ENCODE measurements around the gene SLAIN1.

SLAIN1 gene

DNA sequence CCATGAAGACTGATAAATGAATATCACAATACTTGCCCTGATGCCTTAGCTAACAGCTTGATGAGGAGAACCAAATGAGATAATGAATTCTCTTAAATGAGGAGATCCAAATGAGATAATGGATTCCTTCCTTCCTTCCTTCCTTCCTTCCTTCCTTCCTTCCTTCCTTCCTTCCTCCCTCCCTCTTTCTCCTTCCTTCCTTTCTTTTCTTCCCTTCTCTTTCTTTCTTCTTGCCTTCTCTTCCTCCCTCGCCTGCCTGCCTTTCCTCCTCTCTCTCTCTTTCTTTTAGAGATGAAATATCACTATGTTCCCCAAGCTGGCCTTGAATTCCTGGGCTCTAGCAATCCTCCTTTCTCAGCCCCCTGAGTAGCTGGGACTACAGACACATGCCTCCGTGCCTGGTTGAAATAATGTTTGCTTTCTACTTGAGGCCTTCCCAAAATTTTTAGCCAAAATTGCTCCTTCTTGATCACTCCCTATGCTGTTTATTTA is 4.0 kb upstream of the SLAIN1 start:
- Histone ChIP-seq H3K4me3 (ENCODE audit: low read length) (no peak overlapping the region), H3K4me1 (ENCODE audit: control insufficient read depth, insufficient read depth, low read length) (peaks cover 2% of the 10 kb centered on the region)

DNA sequence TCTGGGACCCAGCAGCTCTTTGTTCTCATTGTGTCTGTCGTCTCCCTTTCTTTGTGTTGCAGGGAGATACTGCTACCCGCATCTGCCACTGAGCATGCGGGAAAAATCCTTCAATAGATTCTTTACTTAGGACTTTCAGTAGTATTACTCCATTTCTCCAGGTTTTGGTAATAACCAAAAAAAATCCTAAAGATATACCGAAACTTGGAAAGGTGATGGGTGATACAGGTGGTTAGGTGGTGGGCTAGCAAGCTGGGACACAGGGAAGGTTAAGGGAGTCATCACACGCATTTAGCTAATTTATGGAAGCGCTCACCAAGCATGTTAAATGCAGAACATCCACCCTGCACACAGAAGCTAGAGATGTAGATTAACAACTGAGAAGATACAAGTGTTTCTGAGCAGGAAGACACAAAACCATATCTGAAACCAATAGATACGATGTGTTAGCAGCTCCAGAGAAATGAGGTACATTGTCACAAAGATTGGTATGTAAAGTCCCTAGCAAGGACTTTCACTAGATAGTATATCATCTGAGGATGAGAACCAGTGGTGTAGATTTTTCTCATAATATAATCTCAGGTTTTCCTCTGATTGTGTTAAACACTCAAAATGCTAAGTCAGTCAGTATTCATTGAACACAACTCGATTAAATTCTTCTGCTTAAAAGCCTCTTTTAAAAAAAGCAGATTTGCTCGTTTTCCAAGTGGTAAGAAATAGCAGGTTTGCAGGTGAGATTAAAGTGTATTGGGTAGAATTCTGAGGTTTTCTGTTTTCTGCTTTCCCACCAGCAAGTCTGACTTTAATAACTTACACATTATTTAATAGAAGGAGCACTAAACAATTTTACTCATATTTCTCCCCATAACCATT is 1.2 kb upstream of the SLAIN1 start:
- no peaks in the 10 kb centered on the region for H3K36me3 ChIP-seq (ENCODE audit: control insufficient read depth, insufficient read depth, low read length)
- H3K27ac ChIP-seq (ENCODE audit: low read depth, low read length): no peak overlapping the region
- H3K9ac ChIP-seq (ENCODE audit: low read length): no peak overlapping the region
- H3K4me1 ChIP-seq (ENCODE audit: control insufficient read depth, insufficient read depth, low read length): peaks cover 2% of the 10 kb centered on the region
- H3K4me3 ChIP-seq (ENCODE audit: low read length): peak overlapping the region; percentile 40
- no peaks in the 10 kb centered on the region for H3K27me3 ChIP-seq (ENCODE audit: control insufficient read depth, insufficient read depth, low read length)

More for the DNA sequence above, 4.0 kb upstream of the SLAIN1 start:
- no peaks in the 10 kb centered on the region for H3K36me3 ChIP-seq (ENCODE audit: control insufficient read depth, insufficient read depth, low read length)
- H3K27me3 ChIP-seq (ENCODE audit: control insufficient read depth, insufficient read depth, low read length): no peaks in the 10 kb centered on the region
- no peak overlapping the region for H3K27ac ChIP-seq (ENCODE audit: low read depth, low read length)
- no peak overlapping the region for H3K9ac ChIP-seq (ENCODE audit: low read length)

GRCh38 chr13:77696879-77697216 is 639 bp upstream of the SLAIN1 start:
- Histone ChIP-seq H3K27me3 (ENCODE audit: control insufficient read depth, insufficient read depth, low read length) (no peaks in the 10 kb centered on the region), H3K4me3 (ENCODE audit: low read length) (peak overlapping the region; percentile 70), H3K27ac (ENCODE audit: low read depth, low read length) (peak overlapping the region; percentile 42), H3K36me3 (ENCODE audit: control insufficient read depth, insufficient read depth, low read length) (no peaks in the 10 kb centered on the region), H3K4me1 (ENCODE audit: control insufficient read depth, insufficient read depth, low read length) (peaks cover 2% of the 10 kb centered on the region), H3K9ac (ENCODE audit: low read length) (no peak overlapping the region)

DNA sequence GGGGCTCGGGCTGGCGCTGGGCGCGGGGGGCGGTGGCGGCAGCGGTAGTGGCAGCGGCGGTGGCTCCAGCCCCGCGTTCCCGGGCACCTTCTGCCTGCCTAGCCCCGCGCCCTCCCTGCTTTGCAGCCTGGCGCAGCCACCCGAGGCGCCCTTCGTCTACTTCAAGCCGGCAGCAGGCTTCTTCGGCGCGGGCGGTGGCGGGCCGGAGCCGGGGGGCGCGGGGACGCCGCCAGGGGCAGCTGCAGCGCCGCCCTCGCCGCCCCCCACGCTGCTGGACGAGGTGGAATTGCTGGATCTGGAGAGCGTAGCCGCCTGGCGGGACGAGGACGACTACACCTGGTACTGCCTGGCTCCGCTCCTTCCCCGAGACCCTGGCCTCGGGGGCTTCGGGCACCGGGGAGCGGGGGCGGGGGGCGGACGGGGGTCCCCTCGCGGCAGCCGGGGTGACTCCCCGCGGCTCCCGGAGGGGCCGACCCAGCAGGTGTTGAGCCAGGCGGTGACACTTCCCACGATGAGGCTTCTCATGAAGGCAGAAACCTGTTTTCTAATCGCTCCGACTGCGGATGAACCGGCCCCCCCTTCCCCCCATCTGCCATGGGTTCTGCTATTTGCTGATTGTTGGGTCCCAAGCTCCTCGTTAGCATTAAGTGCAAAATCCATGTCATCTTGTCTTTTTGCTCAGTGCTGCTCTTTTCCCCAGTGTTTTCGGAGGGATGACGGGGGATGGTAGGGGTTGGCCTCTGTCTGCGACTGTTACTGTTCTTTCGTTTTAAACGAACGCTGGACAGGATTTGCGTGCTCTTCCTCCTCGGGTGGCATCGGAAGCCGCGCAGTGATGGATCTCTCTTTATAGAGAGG is 943 bp downstream of the SLAIN1 start:
- Histone ChIP-seq H3K36me3 (ENCODE audit: control insufficient read depth, insufficient read depth, low read length) (no peaks in the 10 kb centered on the region), H3K27me3 (ENCODE audit: control insufficient read depth, insufficient read depth, low read length) (no peaks in the 10 kb centered on the region), H3K4me1 (ENCODE audit: control insufficient read depth, insufficient read depth, low read length) (peaks cover 2% of the 10 kb centered on the region), H3K4me3 (ENCODE audit: low read length) (peak overlapping the region; percentile 79), H3K27ac (ENCODE audit: low read depth, low read length) (no peak overlapping the region), H3K9ac (ENCODE audit: low read length) (no peak overlapping the region)

DNA sequence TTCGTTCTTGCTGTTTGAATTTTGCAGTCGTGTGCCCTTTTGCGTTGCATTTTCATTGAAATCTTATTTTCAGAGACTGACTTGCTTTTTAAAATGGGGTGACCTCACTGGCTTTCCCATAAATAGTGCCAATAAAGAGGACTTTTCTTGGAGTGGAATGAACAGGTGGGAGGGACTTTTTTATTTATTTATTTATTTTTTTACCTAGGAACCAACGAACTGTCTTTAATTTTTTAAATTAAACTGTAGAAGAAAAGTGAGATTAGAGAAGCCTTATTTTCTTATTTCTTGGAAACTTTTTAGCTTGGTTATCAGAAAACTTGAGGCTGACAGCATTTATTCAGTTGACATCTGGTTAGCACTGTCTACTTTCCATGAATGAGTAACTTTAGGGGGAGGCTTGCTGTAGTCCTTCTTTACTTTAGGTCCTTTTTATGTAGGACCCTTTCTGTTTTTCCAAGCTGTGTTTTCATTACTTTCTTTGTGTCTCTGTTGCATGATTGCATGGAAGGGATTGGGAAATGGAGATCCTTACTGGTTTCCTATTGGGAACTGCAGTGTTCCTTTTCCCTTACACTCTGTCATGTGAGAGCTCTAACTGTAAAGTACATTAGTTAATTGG is 1.7 kb downstream of the SLAIN1 start:
- no peak overlapping the region for H3K27ac ChIP-seq (ENCODE audit: low read depth, low read length)
- H3K27me3 ChIP-seq (ENCODE audit: control insufficient read depth, insufficient read depth, low read length): no peaks in the 10 kb centered on the region
- H3K4me3 ChIP-seq (ENCODE audit: low read length): peak overlapping the region; percentile 79
- no peak overlapping the region for H3K9ac ChIP-seq (ENCODE audit: low read length)
- no peaks in the 10 kb centered on the region for H3K36me3 ChIP-seq (ENCODE audit: control insufficient read depth, insufficient read depth, low read length)
- peaks cover 2% of the 10 kb centered on the region for H3K4me1 ChIP-seq (ENCODE audit: control insufficient read depth, insufficient read depth, low read length)

- Histone ChIP-seq H3K4me3 (ENCODE audit: low read length) (no peak overlapping the region), H3K27me3 (ENCODE audit: control insufficient read depth, insufficient read depth, low read length) (no peaks in the 10 kb centered on the region), H3K9ac (ENCODE audit: low read length) (no peak overlapping the region), H3K27ac (ENCODE audit: low read depth, low read length) (no peak overlapping the region), H3K36me3 (ENCODE audit: control insufficient read depth, insufficient read depth, low read length) (no peaks in the 10 kb centered on the region), H3K4me1 (ENCODE audit: control insufficient read depth, insufficient read depth, low read length) (peaks cover 2% of the 10 kb centered on the region)
Observed at GRCh38 chr13:77701305-77701704, 3.8 kb downstream of the SLAIN1 start.

DNA sequence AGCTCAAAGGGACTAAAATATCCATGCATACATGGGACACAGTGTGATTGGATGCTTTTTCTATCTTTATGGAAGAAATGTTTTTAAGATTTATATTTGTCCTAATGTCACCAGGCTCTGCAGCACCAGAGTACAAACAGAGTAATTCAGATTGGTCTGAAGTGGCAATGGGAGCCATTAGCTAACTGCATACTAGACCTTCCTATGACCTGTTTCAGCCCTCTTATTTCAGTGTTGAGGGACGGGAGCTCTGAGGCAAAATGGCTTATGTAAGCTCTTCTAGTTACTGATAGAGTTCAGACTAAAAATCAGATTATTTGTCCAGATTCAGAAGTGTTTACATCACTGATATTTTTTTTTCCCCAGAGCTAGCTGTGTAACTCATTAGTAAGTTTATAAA is 4.9 kb downstream of the SLAIN1 start:
- H3K36me3 ChIP-seq (ENCODE audit: control insufficient read depth, insufficient read depth, low read length): no peaks in the 10 kb centered on the region
- no peaks in the 10 kb centered on the region for H3K4me1 ChIP-seq (ENCODE audit: control insufficient read depth, insufficient read depth, low read length)
- no peak overlapping the region for H3K4me3 ChIP-seq (ENCODE audit: low read length)
- H3K27ac ChIP-seq (ENCODE audit: low read depth, low read length): no peak overlapping the region
- H3K27me3 ChIP-seq (ENCODE audit: control insufficient read depth, insufficient read depth, low read length): no peaks in the 10 kb centered on the region
- H3K9ac ChIP-seq (ENCODE audit: low read length): no peak overlapping the region

GRCh38 chr13:77703408-77703807 is 5.9 kb downstream of the SLAIN1 start:
- Histone ChIP-seq H3K27me3 (ENCODE audit: control insufficient read depth, insufficient read depth, low read length) (no peaks in the 10 kb centered on the region), H3K4me1 (ENCODE audit: control insufficient read depth, insufficient read depth, low read length) (no peaks in the 10 kb centered on the region), H3K4me3 (ENCODE audit: low read length) (no peak overlapping the region), H3K9ac (ENCODE audit: low read length) (no peak overlapping the region), H3K27ac (ENCODE audit: low read depth, low read length) (no peak overlapping the region), H3K36me3 (ENCODE audit: control insufficient read depth, insufficient read depth, low read length) (no peaks in the 10 kb centered on the region)

- Histone ChIP-seq H3K36me3 (ENCODE audit: control insufficient read depth, insufficient read depth, low read length) (no peaks in the 10 kb centered on the region), H3K9ac (ENCODE audit: low read length) (no peak overlapping the region), H3K27me3 (ENCODE audit: control insufficient read depth, insufficient read depth, low read length) (no peaks in the 10 kb centered on the region), H3K4me3 (ENCODE audit: low read length) (no peak overlapping the region), H3K4me1 (ENCODE audit: control insufficient read depth, insufficient read depth, low read length) (no peaks in the 10 kb centered on the region), H3K27ac (ENCODE audit: low read depth, low read length) (no peak overlapping the region)
Observed at GRCh38 chr13:77714119-77714755, 16.8 kb downstream of the SLAIN1 start.

DNA sequence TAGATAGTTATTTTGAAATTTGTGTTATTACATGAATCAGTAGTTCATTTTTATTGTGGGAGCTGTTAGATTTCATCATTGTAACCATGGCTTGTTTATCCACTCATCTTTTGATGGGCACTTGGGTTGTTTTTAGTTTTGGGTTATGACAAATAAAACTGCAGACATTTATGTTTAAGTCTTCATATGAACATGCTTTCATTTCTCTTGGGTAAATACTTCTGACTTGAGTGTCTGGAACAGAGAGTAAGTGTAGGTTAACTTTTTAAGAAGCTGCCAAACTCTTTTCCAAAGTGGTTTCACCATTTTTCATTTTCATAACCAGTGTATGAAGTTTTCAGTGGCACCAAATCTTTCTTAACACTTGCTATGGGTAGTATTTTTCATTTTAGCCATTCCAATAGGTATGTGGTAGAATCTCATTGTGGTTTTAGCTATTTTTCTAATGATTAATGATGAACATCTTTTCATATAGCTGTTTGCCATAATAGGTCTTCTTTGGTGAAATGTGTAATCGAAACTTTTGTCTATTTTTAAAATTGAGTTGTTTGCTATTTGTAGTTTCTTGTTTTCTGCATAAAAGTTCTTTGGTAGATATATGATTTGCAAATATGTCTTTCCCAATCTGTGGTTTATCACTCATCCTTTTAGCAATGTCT is 17.9 kb downstream of the SLAIN1 start:
- Histone ChIP-seq H3K4me1 (ENCODE audit: control insufficient read depth, insufficient read depth, low read length) (no peaks in the 10 kb centered on the region), H3K4me3 (ENCODE audit: low read length) (no peak overlapping the region), H3K27ac (ENCODE audit: low read depth, low read length) (no peak overlapping the region), H3K36me3 (ENCODE audit: control insufficient read depth, insufficient read depth, low read length) (no peaks in the 10 kb centered on the region), H3K9ac (ENCODE audit: low read length) (no peak overlapping the region), H3K27me3 (ENCODE audit: control insufficient read depth, insufficient read depth, low read length) (no peaks in the 10 kb centered on the region)

- Histone ChIP-seq H3K27me3 (ENCODE audit: control insufficient read depth, insufficient read depth, low read length) (no peaks in the 10 kb centered on the region), H3K36me3 (ENCODE audit: control insufficient read depth, insufficient read depth, low read length) (no peaks in the 10 kb centered on the region), H3K4me3 (ENCODE audit: low read length) (no peak overlapping the region), H3K9ac (ENCODE audit: low read length) (no peak overlapping the region), H3K4me1 (ENCODE audit: control insufficient read depth, insufficient read depth, low read length) (no peaks in the 10 kb centered on the region), H3K27ac (ENCODE audit: low read depth, low read length) (no peak overlapping the region)
Observed at GRCh38 chr13:77716692-77717091, 19.2 kb downstream of the SLAIN1 start.

Data from rectal smooth muscle tissue (tissue), 1 donor.